GM19328 (cell line): ENCODE results near the gene ARID1B.
"Not testable (repeated sequence)": the region's sequence is repeated elsewhere in the genome, so short reads cannot be mapped to it uniquely, and the experiment has no call there.

Source experiments
- ATAC-seq: cut with Tn5 transposase; IDR thresholded peaks from one replicate; pipeline ENCODE4 v1.9.1; 2021; ENCODE audit warnings: mild to moderate bottlenecking, moderate library complexity; ENCODE audit not compliant: unreplicated experiment

ARID1B gene

DNA sequence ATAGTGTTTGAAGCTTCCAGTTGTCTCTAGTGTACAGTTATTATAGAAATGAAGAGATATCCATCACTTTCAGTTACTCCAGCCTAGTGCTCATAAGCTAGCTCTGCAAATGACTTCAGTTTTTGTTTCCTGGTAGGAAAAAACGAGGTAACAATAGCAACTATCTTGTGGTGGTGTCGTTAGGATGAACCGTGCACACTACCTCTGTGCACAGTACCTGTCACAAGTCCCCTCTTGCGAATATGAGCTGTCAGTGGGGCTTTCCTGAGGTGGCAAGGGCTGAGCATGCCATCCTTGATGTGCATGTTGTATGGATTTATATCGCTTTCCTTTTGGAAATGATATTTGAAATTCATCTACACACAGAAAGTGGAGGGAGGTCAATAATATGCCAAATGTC lies 151.8 kb downstream of the ARID1B start:
- ATAC-seq = no peak

DNA sequence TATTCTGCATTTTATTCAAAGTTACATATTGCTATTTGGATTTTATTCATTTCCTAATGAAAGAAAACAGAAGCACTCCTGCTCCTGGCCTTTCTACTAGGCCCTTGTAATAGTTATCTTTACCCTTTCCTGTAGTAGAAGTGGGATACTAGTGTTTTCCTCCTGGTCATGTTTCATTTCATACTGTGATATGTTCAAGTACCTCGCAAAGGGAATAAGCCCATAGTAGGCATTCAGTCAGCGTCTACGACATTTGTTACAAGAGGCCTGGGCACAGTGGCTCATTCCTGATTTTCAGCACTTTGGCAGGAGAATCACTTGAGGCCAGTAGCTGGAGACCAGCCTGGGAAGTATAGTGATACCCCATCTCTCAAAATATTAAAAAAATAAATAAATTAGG lies 154.1 kb downstream of the ARID1B start:
- no peak for ATAC-seq

DNA sequence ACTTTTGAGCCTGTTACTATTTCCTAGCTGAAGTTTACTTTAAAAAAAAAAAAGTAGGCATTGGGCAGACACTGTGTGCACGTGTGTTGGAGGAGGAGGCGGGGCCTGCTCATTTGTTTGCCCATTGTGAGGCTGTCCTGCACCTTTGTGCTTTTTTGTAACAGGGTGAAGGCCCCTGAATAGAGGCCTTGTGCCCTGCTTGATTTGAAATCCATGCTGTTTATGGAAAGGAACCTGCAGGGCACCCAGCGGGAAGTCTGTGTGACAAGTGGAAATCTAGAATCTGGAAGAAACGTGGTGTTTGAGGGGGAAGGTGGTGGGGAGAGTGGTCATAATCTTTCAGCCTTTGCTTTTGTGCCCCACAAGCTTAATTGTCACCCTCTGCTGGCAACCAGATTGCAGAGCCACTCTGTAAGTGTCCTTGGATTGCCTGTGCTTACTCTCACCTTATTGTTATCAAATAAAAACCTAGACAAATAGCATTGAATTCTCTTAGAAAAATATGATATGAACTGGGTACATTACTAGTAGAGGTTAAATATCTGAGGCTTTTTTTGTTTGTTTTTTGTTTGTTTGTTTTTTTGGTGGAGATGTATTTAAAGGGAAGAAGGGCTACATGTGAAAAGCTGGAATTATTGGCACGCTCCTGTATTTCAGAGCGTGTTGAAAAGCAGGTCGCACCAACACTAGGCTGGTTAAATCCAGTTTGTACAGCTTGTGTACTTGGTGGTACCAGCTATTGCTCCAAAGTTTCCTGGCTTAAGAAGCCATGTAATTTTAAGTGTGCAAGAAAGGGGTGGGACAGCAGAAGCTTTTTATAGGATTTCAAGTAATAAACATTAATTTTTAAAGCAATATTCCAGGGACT lies 156.3 kb downstream of the ARID1B start:
- no peak for ATAC-seq

DNA sequence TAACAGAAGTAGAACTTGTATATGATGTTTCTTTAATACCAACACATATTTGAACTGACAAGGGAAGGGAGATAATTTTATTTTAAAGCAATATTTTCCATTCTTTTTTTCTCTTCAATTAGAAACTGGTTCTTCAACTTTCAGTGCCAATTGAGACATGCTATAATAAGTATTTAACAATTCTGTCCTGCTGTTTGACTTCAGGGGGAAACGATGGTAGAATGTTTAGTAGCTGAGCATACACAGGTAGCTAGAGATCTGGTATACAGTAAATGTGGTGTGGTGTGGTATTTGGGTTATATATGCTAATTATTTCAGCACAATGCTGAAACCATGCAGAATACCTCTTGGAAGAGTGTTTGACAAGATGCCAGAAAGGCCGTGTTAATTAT lies 156.9 kb downstream of the ARID1B start:
- no peak for ATAC-seq

DNA sequence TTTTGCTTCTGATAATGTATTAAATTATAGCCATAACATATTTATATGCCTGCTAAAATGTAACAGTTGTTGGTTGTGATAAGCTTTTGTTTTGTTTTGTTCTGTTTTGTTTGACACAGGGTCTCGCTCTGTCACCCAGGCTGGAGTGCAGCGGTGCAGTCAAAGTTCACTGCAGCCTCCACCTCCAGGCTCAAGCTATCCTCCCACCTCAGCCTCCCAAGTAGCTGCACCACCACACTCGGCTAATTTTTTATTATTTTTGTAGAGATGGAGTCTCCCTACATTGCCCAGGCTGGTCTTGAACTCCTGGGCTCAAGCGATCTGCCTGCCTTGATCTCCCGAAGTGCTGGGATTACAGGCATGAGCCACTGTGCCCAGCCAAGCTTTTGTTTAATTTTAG lies 157.8 kb downstream of the ARID1B start:
- ATAC-seq = no peak

DNA sequence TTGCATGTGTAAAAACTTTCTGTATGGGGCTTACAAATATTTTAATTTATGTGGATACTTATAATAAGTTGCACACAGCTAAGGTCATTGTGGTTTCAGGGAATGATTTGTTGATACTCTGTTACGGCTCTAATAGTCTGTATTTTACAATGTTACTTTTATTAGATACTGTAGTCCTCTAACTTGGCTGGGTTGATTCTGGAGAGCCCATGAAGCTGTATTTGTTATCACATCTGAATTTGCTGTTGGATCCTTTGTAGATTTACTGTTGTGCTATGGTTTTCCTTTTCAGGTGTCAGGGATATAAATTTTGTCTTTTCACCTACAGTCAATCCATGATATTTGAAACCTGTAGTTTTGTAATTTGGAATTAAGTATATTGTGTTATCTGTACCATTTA lies 161.0 kb downstream of the ARID1B start:
- ATAC-seq = no peak

DNA sequence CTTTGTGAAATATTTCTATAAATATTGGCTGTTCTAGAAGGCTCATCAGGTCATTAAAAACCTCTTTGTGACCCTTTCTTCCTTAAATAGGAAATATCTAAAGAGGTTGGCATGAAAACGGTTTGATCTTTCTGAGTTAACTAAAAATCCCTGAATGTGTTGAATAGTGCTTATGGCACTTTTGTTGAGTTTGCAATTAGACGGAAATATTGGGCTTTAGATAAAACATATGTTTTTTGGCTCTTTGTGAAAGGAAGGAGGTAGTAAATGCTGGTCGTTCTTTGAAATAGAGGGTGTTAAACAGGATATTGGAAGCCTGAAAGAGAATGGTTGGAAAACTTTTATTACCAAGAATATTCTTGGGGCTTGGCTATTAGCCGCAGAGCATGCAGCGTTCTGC lies 163.0 kb downstream of the ARID1B start:
- no peak for ATAC-seq

DNA sequence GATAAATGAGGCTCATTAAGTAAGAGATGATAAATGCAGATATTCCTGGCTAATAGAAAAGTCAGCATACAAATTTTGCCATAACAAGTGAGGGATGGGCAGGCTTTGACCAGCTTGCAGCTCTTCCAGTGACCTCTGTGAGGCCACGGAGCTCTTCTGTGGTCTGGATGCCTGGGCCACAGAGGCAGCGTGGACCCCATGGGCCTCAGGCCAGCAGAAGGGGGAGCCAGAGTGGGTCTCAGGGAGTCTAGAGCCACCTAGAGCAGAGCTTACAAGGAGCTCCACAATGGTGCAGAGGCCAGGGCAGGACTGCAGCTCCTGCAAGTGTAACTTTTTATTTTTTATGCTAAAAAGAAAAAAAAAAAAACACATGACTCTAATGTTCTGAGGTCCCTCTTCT lies 165.1 kb downstream of the ARID1B start:
- no peak for ATAC-seq

DNA sequence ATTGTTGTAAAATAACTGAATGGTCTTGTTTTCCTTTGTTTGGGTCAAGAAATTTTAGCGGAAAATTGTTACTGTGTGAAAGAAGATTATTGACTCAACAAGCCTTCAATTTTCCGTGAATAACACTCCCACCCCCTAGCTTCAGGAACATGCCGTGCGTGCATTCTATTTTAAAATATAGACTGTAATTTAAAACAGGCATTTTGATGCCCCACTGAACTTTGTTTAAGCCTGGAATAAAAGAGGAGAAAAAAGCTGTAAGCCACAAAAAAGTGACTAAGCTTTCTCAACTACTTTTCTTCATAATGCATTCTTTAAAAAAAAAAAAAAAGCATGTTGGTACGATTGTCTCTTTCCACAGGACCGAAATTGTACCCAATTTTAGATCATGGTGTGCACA lies 166.0 kb downstream of the ARID1B start:
- no peak for ATAC-seq

DNA sequence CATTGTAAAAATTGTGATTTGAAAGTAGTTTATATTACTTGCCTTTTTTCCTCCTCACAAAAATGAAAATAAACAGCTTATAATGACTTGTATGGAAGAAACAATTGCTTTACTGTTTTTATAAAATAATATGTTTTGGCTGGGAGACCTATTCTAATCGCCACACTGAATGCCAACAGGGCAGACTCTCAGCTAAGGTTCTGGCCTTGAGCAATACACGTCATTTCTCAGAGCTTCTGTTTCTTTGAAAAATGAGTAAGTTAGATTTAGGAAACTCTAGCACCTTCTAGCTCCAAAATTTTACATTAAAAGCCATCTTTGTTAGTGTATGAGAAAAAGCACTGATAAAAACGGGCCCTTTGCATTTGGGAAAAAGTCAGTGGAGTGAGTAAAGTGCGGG lies 166.6 kb downstream of the ARID1B start:
- no peak for ATAC-seq

DNA sequence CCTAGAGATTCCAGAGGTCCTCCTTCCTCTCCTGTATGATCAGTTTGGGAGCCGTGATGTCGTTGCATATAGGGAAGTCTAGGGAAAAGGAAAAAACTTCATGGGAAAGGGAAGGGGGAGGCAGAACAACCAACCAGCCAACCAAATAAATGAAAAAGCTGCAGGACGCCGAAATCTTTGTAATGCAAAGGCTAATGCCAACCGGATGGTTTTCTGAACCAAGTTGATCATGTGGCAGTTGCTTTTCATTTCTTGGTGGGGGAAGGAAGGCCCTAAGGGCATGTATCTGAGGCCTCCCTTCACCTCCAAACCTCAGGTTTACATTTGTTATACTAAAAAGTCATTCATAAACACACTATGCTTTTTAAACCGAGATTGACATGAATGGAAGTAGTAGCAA lies 167.2 kb downstream of the ARID1B start:
- ATAC-seq = no peak

DNA sequence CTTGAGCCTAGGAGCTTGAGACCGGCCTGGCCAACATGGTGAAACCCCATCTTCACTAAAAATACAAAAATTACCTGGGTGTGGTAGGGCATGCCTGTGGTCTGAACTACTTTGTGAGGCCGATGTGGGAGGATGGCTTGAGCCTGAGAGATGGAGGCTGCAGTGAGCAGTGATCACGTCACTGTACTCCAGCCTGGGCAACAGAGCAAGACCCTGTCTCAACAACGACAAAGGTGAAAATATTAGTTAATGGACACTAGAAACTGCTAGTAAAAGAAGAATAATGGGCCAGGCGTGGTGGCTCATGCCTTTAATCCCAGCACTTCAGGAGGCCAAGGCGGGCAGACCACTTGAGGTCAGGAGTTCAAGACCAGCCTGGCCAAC lies 168.6 kb downstream of the ARID1B start:
- not testable (repeated sequence) for ATAC-seq

DNA sequence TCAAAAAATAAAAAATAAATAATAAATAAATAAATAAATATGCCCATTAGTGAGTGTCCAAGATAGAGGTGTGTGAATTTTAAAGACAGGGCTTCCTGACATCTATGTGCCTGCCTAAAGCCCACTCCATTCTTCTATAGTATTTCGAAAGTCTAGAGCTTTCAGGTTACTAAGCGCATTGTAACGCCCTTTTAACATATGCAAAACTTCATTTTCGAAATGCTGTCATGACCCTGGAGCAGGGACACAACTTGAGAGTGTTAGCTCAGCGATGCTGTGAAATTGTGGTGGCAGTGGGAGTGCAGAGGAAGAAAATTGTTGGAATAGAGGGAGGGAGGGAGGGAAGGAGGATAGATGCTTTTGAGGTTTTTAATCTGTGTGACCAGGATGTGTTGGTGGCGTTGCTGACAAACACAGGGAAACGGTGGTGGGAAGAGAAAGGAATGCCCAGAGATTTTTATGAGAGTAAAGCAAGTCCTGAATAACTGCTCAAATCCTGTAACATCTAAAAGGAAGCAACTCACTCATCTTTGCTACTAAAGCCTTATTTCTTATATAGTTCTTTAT lies 169.3 kb downstream of the ARID1B start:
- no peak for ATAC-seq

DNA sequence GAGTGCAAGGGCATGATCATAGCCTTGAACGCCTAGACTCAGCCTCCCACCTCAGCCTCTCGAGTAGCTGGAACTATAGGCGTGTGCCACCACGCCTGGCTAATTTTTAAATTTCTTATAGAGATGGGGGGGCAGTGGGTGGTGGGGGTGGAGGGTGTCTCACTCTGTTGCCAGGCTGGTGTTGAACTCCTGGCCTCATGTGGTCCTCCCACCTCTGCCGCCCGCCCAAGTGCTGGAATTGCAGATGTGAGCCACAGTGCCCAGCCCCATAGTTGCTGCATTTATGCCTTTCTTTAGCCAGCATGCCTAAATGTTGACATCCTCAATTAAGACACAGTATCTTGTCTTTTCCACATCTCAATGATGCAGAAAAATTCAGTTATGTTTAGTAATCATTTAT lies 171.1 kb downstream of the ARID1B start:
- no peak for ATAC-seq

DNA sequence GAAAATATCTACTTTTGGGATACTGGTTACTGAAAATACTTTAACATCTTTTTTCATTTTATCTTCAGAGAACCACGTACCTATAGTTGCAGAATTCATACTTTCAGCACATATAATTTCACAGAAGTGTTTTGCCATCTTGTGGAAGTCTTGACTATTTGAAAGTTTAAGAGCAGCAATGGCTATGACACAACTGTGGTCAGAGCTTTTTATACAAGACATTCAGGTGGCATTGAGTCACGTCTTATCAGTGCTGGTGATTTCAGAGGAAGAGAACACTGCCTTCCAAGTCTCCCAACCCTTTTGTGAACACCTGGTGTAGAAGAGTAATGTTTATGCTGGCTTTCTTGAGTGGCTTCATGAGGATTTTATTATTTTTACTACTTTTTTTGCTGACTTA lies 171.6 kb downstream of the ARID1B start:
- ATAC-seq = no peak

DNA sequence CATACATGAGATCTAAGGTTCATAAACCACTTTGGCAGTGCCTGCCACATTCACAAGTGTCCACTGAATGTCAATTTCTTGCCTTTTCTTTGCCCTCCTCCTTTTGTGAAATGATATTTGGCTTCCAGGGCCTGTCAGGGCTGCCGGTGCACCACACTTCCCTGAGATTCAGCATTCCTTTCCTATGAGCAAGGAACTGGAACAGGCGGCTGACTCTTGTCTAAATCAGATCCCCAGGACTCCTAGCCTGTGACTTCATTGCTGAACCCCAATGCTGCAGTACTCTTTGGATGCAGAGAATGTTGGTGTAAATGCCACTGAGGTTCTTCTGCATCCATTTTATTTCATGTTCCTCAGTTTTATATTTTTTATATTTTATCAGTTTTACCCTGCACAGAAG lies 172.2 kb downstream of the ARID1B start:
- no peak for ATAC-seq

DNA sequence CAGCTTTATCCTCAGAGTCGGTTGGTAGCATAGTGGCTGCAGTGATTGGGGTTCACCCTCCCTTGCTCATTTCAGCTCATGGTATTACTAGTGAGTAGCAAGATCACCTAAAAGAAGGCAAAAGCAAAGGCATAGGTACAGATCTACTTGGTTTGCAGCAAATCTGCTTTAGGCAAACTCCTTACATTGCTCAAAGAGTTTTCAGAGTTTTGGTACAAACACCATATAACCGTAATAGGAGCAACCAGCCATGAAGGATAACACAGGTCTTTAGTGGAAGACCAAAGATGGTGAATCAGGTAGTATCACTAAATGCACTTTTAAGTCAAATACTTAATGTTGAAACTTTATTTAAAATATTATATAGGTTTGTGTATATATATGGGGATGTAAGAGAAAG lies 172.9 kb downstream of the ARID1B start:
- ATAC-seq = no peak

DNA sequence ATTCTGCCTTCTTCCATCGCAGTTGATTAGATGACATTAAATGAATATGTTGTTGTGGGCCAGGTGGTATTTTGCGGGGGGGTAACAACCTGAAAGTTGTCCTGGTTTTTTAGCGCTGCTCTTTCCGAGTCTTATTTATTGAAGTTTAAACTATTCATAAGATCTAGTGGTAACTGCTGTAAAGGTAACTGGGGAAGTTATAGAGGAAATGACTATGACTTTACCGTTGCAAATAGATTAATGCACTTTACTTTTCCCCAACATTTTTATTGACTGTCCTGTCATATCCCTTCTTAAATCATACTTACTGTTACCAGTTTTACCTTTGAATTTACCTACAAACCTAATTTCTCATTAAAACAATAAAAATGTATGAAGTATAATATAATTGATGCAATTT lies 173.4 kb downstream of the ARID1B start:
- ATAC-seq = no peak

DNA sequence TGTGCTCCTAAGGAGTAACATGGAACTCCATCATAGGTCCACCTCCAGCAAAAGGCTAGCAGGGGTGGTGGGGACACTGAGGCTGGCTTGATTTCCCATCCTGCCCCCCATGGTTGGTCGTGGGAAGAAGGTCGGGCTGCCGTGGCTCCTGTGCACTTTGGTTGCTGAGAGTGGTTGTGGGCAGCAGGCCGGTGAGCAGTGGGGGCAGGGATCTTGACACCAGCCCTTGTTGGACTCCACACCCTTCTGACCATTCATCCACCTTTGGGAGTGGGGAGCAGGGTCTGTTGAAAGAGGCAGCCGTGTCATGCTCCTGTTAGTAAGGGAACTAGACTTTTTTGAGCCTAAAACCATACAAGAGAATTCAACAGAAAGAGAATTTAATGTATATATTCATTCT lies 175.2 kb downstream of the ARID1B start:
- no peak for ATAC-seq

DNA sequence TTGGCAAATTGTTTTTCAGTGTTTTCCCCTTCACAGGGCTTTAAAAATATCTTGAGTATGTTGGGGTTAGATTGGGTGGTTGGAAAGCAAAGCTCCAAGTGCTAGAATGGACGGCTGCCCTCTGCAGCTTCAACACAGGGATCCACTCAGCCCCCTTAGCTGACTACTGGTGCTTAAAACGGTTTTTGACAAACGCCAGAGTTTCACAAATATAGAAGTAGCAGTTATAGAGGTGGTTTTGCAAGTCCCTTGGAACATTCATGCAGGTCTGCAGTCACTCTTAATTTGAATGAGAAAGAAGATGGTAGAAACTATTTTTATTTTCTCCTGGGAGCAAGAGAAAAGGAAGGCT lies 175.9 kb downstream of the ARID1B start:
- no peak for ATAC-seq

DNA sequence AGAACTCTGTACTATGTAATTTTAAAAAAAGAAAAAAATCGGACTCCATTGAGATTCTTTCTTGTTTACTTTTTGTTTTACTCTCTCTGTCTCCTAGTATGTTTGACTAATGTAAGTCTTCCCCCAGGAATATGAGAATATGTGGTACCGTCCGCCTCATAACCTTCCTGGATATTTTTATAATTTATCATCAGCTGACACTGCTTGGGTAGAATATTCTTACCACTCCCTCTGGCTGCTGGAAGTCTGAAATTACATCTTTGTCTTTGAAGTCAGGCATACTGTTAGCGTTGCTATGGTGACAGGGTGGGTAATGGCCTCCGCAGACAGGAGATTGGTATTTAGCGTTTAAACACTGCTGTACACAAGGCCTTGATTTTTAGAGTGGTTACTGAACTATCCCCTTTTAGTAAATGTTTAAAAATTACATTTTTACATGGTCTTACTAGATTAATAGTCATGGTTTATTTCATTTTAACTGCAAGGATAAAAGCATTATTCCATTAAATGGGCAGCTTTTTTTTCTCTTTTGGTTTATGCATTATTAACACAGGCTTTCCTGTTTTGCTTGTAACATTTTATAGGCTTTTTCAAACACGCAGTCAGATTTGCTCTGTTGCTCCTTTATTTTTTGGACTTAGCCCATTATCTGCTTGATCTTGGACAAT lies 176.4 kb downstream of the ARID1B start:
- ATAC-seq = no peak

DNA sequence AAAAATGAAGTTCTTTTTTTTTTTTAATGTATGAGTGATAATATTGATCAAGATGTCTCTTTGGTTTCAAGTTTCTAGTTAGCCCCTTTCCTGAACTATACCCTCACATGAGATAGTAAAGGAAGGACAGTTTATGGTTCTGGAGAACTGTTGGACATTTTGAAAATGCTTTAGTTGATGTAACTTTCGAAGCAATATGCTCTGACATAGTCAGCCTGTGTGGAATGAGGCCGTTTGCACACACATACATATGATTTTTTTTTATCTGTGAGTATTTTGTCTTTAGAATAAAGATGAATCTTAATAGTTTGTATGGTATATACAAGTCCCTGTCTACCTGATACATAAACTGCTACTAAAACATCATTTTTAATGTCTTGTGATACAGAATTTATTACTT lies 177.0 kb downstream of the ARID1B start:
- ATAC-seq = no peak
